Gastroesophageal sphincter (tissue), 4 donors: ENCODE results near the gene TSPAN7. TPM values are rescaled to one million over a fixed set of nuclear protein-coding genes. Genes with fewer than 3 reads are reported as not detected.

Source experiments
- ATAC-seq: fragments of 150-250 bp; one replicate; pipeline ENCODE4 v1.9.1; 2016; ENCODE audit warnings: mild to moderate bottlenecking, moderate library complexity
- H3K27ac ChIP-seq, 4 donors: fragments of 200-600 bp; sonication (generic) in 3 of 4; 1 replicate in 3 of 4; 2 replicates in 1 of 4; pipeline ENCODE4 v1.5.1; 2016 to 2019
- H3K27me3 ChIP-seq: fragments of 200-600 bp; sonication (generic); one replicate; pipeline ENCODE4 v1.5.1; 2019
- H3K36me3 ChIP-seq, 2 donors: fragments of 200-600 bp; sonication (generic); one replicate each; pipeline ENCODE4 v1.5.1; 2019; ENCODE audit warnings: control low read depth in 1 of 2
- H3K4me1 ChIP-seq, 3 donors: fragments of 200-600 bp; sonication (generic); 1 replicate in 2 of 3; 2 replicates in 1 of 3; pipeline ENCODE4 v1.5.1; 2016 to 2019; ENCODE audit warnings: control low read depth in 2 of 3
- H3K4me3 ChIP-seq, 2 donors: fragments of 200-600 bp; sonication (generic); one replicate each; pipeline ENCODE4 v1.5.1; 2019; ENCODE audit warnings: mild to moderate bottlenecking in 1 of 2, moderate library complexity in 1 of 2
- H3K9me3 ChIP-seq, 3 donors: fragments of 200-600 bp; sonication (generic); one replicate each; pipeline ENCODE4 v1.5.1; 2017 to 2019; ENCODE audit warnings: control low read depth in 2 of 3
- EP300 ChIP-seq: sonication (generic); formaldehyde crosslinking; IDR thresholded peaks from one replicate; pipeline ENCODE4 v1.6.1; 2017; ENCODE audit warnings: antibody characterized with exemption, mild to moderate bottlenecking
- POLR2A ChIP-seq, 2 donors: fragments of 450-650 bp; IDR thresholded peaks; one replicate each; pipeline ENCODE4 v1.6.1; 2017; ENCODE audit warnings: antibody characterized with exemption in 2 of 2, mild to moderate bottlenecking in 2 of 2, moderate library complexity in 1 of 2
- POLR2AphosphoS5 ChIP-seq: sonication (generic); formaldehyde crosslinking; IDR thresholded peaks from one replicate; pipeline ENCODE4 v1.6.1; 2017; ENCODE audit warnings: antibody characterized with exemption
- WGBS, 2 donors: methylation state at CpG; one replicate each; pipeline ENCODE4 v1.1.5; 2018; ENCODE audit warnings: low coverage in 1 of 2; 5-methylcytosine and 5-hydroxymethylcytosine counted together
- total RNA-seq, 4 donors: library from RNA; depleted of rRNA; stranded (reverse); fragments of >200 nt; gene quantifications; one replicate each; pipeline ENCODE4 v1.1.0, GENCODE V29; 2016
- TF ChIP-seq, protein P1 (sequence below), 4 experiments: fragments of 200-600 bp in 2 of 4; fragments of 450-650 bp in 2 of 4; sonication (generic) in 1 of 4; IDR thresholded peaks; one replicate each; pipeline ENCODE4 v1.5.1; 2017 to 2019; ENCODE audit warnings: antibody characterized with exemption in 4 of 4, mild to moderate bottlenecking in 2 of 4, moderate library complexity in 2 of 4

Gene TSPAN7
- total RNA-seq, 4 donors from 2014 or later, result 6.5 to 50.5 (median 25.2) TPM

DNA sequence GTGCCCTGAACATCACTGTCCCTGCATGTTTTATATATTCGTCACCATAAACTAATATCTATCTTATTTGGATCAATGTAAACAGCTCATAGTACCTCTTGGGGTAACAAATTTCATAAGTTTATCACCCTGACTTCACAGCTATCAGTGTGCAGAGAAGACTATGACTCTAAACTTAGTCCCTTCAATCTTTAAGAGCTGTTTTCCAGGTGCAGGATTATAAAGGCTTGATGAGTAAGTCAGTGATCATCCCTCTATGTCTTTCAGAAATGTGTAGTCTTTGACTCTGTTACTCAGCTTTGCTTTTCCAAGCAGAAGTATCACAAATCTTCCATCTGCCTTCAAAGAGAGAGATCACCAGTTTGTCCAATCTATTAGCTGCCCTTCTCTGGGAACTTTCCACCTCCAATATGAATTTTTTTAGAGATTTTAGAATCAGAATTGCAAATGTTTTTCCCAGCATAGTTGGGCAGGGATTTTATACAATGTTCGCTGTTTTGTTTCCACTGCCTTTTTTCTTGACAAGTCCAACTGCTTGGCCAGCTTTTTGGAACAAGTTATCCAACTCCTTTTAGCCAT, 45.1 kb upstream of the TSPAN7 start:
- no peak for ATAC-seq
- WGBS, 2 donors, result 34 to 56% methylated on average over 2 of the region's 2 CpGs
- no peak overlapping the region for H3K4me3 ChIP-seq
- no peaks in the 10 kb centered on the region for H3K9me3 ChIP-seq
- no peaks in the 10 kb centered on the region for H3K36me3 ChIP-seq
- no peaks in the 10 kb centered on the region for H3K4me1 ChIP-seq
- H3K27me3 ChIP-seq, result no peaks in the 10 kb centered on the region
- no peak for TF ChIP-seq POLR2AphosphoS5
- TF ChIP-seq, protein P1, sequence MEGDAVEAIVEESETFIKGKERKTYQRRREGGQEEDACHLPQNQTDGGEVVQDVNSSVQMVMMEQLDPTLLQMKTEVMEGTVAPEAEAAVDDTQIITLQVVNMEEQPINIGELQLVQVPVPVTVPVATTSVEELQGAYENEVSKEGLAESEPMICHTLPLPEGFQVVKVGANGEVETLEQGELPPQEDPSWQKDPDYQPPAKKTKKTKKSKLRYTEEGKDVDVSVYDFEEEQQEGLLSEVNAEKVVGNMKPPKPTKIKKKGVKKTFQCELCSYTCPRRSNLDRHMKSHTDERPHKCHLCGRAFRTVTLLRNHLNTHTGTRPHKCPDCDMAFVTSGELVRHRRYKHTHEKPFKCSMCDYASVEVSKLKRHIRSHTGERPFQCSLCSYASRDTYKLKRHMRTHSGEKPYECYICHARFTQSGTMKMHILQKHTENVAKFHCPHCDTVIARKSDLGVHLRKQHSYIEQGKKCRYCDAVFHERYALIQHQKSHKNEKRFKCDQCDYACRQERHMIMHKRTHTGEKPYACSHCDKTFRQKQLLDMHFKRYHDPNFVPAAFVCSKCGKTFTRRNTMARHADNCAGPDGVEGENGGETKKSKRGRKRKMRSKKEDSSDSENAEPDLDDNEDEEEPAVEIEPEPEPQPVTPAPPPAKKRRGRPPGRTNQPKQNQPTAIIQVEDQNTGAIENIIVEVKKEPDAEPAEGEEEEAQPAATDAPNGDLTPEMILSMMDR (IDR thresholded peaks at IDR 0.05), result no peak
- no peak for TF ChIP-seq EP300
- no peak for TF ChIP-seq POLR2A (IDR thresholded peaks at IDR 0.05)
- no peak overlapping the region for H3K27ac ChIP-seq

DNA sequence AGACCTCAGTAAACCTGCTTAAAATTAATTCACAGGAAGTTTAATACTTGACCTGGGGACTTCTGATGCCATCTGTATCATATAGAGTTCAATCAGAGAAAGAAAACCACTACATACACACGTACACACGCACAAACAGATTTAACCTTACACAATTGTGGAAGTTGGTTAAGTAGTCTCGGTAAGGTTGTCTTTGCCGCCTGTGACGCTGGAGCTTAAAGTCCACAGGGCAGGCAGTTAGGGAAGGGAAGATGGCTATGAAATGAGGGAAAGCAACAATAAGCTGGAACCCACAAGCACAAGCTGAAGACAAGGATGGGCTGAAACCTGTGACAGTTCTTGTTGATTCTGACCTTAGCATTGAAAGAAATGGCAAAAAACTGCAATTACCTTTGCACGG, 41.7 kb upstream of the TSPAN7 start:
- H3K4me3 ChIP-seq, result no peak overlapping the region
- TF ChIP-seq, protein P1 (IDR thresholded peaks at IDR 0.05), result no peak
- TF ChIP-seq POLR2AphosphoS5 (no peak), POLR2A (IDR thresholded peaks at IDR 0.05) (no peak), EP300 (no peak)
- ATAC-seq, result no peak
- no peak overlapping the region for H3K27ac ChIP-seq
- H3K27me3 ChIP-seq, result no peaks in the 10 kb centered on the region
- H3K4me1 ChIP-seq, result no peaks in the 10 kb centered on the region
- WGBS, 2 donors, result 61 to 100% methylated on average over 2 to 6 of the region's 6 CpGs
- H3K36me3 ChIP-seq, result no peaks in the 10 kb centered on the region
- H3K9me3 ChIP-seq, result no peaks in the 10 kb centered on the region

DNA sequence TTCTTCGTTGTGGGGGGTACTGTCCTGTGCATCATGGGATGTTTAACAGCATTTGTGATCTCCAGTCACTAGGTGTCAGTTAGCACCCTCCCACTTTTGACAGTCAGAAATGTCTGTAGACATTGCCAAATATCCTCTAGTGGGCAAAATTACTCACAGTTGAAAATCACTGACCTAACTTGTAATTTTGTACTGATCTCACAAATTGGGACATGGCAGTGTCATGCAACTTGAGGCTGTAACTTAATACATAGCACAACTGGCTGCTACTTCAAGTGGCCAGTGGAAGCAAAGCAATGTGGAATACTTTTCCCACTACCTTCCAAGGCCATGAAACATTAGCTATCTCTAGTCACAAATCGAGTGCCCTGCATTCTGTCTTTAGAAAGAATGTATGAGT, 23.2 kb upstream of the TSPAN7 start:
- no peaks in the 10 kb centered on the region for H3K4me1 ChIP-seq
- ATAC-seq, result no peak
- no peaks in the 10 kb centered on the region for H3K9me3 ChIP-seq
- no peaks in the 10 kb centered on the region for H3K36me3 ChIP-seq
- 52 to 59% methylated on average over 2 of the region's 2 CpGs for WGBS, 2 donors
- TF ChIP-seq EP300 (no peak), POLR2AphosphoS5 (no peak), POLR2A (IDR thresholded peaks at IDR 0.05) (no peak)
- TF ChIP-seq, protein P1 (IDR thresholded peaks at IDR 0.05), result no peak
- no peaks in the 10 kb centered on the region for H3K27me3 ChIP-seq
- no peak overlapping the region for H3K27ac ChIP-seq
- no peak overlapping the region for H3K4me3 ChIP-seq

DNA sequence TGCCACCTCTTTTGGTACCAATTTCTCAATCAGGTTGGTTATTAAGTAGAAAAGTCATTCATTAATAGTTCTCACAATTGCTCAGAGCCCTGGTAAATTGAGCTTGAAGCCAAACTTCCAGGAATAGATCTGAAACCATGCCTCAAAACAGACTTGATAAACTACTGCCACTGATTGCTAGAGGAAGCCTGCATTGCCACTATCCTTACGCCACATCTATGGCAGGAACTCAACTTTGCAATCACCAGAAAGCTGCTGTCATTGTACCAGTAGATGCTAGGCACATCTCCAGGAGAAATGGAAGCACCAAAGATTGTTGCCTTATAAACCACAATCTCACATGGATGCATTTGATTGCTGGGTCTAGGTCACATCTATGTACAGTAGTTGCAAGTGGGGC, 21.6 kb upstream of the TSPAN7 start:
- H3K4me3 ChIP-seq, result no peak overlapping the region
- TF ChIP-seq, protein P1 (IDR thresholded peaks at IDR 0.05), result no peak
- TF ChIP-seq POLR2AphosphoS5, result no peak
- no peak for TF ChIP-seq EP300
- TF ChIP-seq POLR2A (IDR thresholded peaks at IDR 0.05), result no peak
- WGBS, 2 donors, result no CpG with 5 or more reads among the region's 1 CpG
- H3K27me3 ChIP-seq, result no peaks in the 10 kb centered on the region
- ATAC-seq, result no peak
- no peak overlapping the region for H3K27ac ChIP-seq
- no peaks in the 10 kb centered on the region for H3K36me3 ChIP-seq
- no peaks in the 10 kb centered on the region for H3K9me3 ChIP-seq
- no peaks in the 10 kb centered on the region for H3K4me1 ChIP-seq

DNA sequence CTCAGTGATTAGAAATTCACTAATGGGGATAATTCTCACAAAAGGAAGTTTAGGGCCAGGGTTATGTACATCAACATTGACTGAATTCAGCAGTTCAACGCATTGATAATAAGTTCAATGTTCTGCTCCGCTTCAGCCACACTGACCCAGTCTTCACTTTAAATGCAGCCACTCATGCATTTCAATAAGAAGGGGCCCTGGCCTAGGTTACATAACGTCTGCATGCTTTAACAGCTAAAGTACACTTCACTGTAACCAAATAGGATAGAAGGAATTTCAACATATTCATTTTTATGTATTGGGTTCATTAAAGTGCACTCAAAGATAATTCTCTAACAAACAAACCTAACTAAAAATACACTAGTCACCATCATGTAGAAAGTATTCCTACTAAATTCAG, 12.8 kb upstream of the TSPAN7 start:
- no peak overlapping the region for H3K4me3 ChIP-seq
- ATAC-seq, result no peak
- WGBS, 2 donors, result 60 to 70% methylated on average over 1 to 2 of the region's 3 CpGs

More for the DNA sequence above, 12.8 kb upstream of the TSPAN7 start:
- H3K27me3 ChIP-seq, result no peaks in the 10 kb centered on the region
- H3K4me1 ChIP-seq, result no peaks in the 10 kb centered on the region
- no peaks in the 10 kb centered on the region for H3K9me3 ChIP-seq
- H3K36me3 ChIP-seq, result no peaks in the 10 kb centered on the region
- TF ChIP-seq POLR2AphosphoS5 (no peak), EP300 (no peak), POLR2A (IDR thresholded peaks at IDR 0.05) (no peak)
- TF ChIP-seq, protein P1 (IDR thresholded peaks at IDR 0.05), result no peak
- H3K27ac ChIP-seq, result no peak overlapping the region
